ENCODE measurements around the gene ITPK1.

- TF ChIP-seq, protein P1, sequence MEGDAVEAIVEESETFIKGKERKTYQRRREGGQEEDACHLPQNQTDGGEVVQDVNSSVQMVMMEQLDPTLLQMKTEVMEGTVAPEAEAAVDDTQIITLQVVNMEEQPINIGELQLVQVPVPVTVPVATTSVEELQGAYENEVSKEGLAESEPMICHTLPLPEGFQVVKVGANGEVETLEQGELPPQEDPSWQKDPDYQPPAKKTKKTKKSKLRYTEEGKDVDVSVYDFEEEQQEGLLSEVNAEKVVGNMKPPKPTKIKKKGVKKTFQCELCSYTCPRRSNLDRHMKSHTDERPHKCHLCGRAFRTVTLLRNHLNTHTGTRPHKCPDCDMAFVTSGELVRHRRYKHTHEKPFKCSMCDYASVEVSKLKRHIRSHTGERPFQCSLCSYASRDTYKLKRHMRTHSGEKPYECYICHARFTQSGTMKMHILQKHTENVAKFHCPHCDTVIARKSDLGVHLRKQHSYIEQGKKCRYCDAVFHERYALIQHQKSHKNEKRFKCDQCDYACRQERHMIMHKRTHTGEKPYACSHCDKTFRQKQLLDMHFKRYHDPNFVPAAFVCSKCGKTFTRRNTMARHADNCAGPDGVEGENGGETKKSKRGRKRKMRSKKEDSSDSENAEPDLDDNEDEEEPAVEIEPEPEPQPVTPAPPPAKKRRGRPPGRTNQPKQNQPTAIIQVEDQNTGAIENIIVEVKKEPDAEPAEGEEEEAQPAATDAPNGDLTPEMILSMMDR (IDR thresholded peaks at IDR 0.05), result no peak
- TF ChIP-seq POLR2A (IDR thresholded peaks at IDR 0.05; ENCODE audit: low read depth) (no peak), POLR2AphosphoS5 (IDR thresholded peaks at IDR 0.05) (no peak), EP300 (IDR thresholded peaks at IDR 0.05) (no peak)
These were observed 60.0 kb downstream of the ITPK1 start for GRCh38 chr14:93055651-93056115.

Data from esophagus muscularis mucosa (tissue), 4 donors.